Endometrium (tissue), 2 donors: ENCODE results near the gene PIP5KL1.

ENCODE experiments used
- FAIRE-seq: peaks from 2 replicates; lab custom pipeline; 2012; peaks lifted over from hg19 to GRCh38; lab: Jason Lieb, UNC
- donor health status: control.
- donor health status: control.

The PIP5KL1 gene

GRCh38 chr9:127870887-127871286 lies 59.7 kb downstream of the PIP5KL1 start:
- no peak for FAIRE-seq
